ENCODE results near the gene OST4.

OST4 gene

GRCh38 chr2:27088634-27089033, 17.2 kb upstream of the OST4 start:
- Histone ChIP-seq H2AFZ (ENCODE audit: low read length) (no peak overlapping the region), H3K9ac (ENCODE audit: low read length) (no peak overlapping the region), H3K9me3 (ENCODE audit: low read length) (no peaks in the 10 kb centered on the region), H3F3A (ENCODE audit: insufficient read depth, low read length) (no peaks in the 10 kb centered on the region), H4K20me1 (ENCODE audit: insufficient read depth, low read length) (no peaks in the 10 kb centered on the region), H3K27ac (ENCODE audit: low read depth, low read length, poor library complexity, severe bottlenecking) (no peak overlapping the region), H3K9me2 (ENCODE audit: low read depth, low read length) (no peaks in the 10 kb centered on the region), H3K27me3 (ENCODE audit: insufficient read depth, low read length) (0 out of 2 replicates have a peak, but pooled peaks cover 11% of the 10 kb centered on the region), H3K4me3 (ENCODE audit: low read depth, low read length, poor library complexity, severe bottlenecking) (no peak overlapping the region), H3K4me2 (ENCODE audit: low read length) (no peak overlapping the region), H3K36me3 (ENCODE audit: insufficient read depth, low read length) (no peaks in the 10 kb centered on the region), H3K79me2 (ENCODE audit: insufficient read depth, low read length) (no peaks in the 10 kb centered on the region), H3K4me1 (ENCODE audit: insufficient read depth, low read length, severe bottlenecking) (peaks cover 17% of the 10 kb centered on the region)
- no peak for TF ChIP-seq CTCF (IDR thresholded peaks at IDR 0.05; ENCODE audit: low read length)
- TF ChIP-seq EZH2 (IDR thresholded peaks at IDR 0.05; ENCODE audit: borderline replicate concordance, low read length), result no peak

GRCh38 chr2:27087823-27088410, 16.5 kb upstream of the OST4 start:
- TF ChIP-seq CTCF (IDR thresholded peaks at IDR 0.05; ENCODE audit: low read length) (no peak), EZH2 (IDR thresholded peaks at IDR 0.05; ENCODE audit: borderline replicate concordance, low read length) (no peak)
- no peak overlapping the region for H3K9ac ChIP-seq (ENCODE audit: low read length)

GRCh38 chr2:27086724-27087593, 15.5 kb upstream of the OST4 start, which contains the start of gene KHK:
Gene KHK (plus strand): TSS chr2:27086772. CDS start chr2:27087260, 488 bp downstream.
- Histone ChIP-seq H3K4me1 (ENCODE audit: insufficient read depth, low read length, severe bottlenecking) (peaks cover 17% of the 10 kb centered on the region), H2AFZ (ENCODE audit: low read length) (no peak within 1 kb of the TSS), H3K9me3 (ENCODE audit: low read length) (no peaks in the 10 kb centered on the region), H3K79me2 (ENCODE audit: insufficient read depth, low read length) (no peaks in the 10 kb centered on the region), H3K9ac (ENCODE audit: low read length) (peak within 1 kb of the TSS; percentile 73), H3F3A (ENCODE audit: insufficient read depth, low read length) (no peaks in the 10 kb centered on the region), H3K4me3 (ENCODE audit: low read depth, low read length, poor library complexity, severe bottlenecking) (peak within 1 kb of the TSS; percentile 67), H3K36me3 (ENCODE audit: insufficient read depth, low read length) (no peaks in the 10 kb centered on the region), H4K20me1 (ENCODE audit: insufficient read depth, low read length) (no peaks in the 10 kb centered on the region), H3K27me3 (ENCODE audit: insufficient read depth, low read length) (0 out of 2 replicates have a peak, but pooled peaks cover 11% of the 10 kb centered on the region), H3K4me2 (ENCODE audit: low read length) (peak within 1 kb of the TSS; percentile 95), H3K9me2 (ENCODE audit: low read depth, low read length) (no peaks in the 10 kb centered on the region), H3K27ac (ENCODE audit: low read depth, low read length, poor library complexity, severe bottlenecking) (no peak within 1 kb of the TSS)
- no peak for TF ChIP-seq EZH2 (IDR thresholded peaks at IDR 0.05; ENCODE audit: borderline replicate concordance, low read length)
- TF ChIP-seq CTCF (IDR thresholded peaks at IDR 0.05; ENCODE audit: low read length), result no peak

More at GRCh38 chr2:27087823-27088410, 16.5 kb upstream of the OST4 start:
- Histone ChIP-seq H3F3A (ENCODE audit: insufficient read depth, low read length) (no peaks in the 10 kb centered on the region), H3K9me2 (ENCODE audit: low read depth, low read length) (no peaks in the 10 kb centered on the region), H3K9me3 (ENCODE audit: low read length) (no peaks in the 10 kb centered on the region), H3K27me3 (ENCODE audit: insufficient read depth, low read length) (0 out of 2 replicates have a peak, but pooled peaks cover 11% of the 10 kb centered on the region), H3K4me2 (ENCODE audit: low read length) (no peak overlapping the region), H3K4me1 (ENCODE audit: insufficient read depth, low read length, severe bottlenecking) (peaks cover 17% of the 10 kb centered on the region), H3K27ac (ENCODE audit: low read depth, low read length, poor library complexity, severe bottlenecking) (no peak overlapping the region), H3K79me2 (ENCODE audit: insufficient read depth, low read length) (no peaks in the 10 kb centered on the region), H3K4me3 (ENCODE audit: low read depth, low read length, poor library complexity, severe bottlenecking) (no peak overlapping the region), H4K20me1 (ENCODE audit: insufficient read depth, low read length) (no peaks in the 10 kb centered on the region), H3K36me3 (ENCODE audit: insufficient read depth, low read length) (no peaks in the 10 kb centered on the region), H2AFZ (ENCODE audit: low read length) (no peak overlapping the region)

Measured in OCI-LY1 (cell line).